ENCODE measurements around the gene RNF32.
A peak's percentile ranks its signal among the peaks of the same experiment; 100 is the strongest.

RNF32 gene

DNA sequence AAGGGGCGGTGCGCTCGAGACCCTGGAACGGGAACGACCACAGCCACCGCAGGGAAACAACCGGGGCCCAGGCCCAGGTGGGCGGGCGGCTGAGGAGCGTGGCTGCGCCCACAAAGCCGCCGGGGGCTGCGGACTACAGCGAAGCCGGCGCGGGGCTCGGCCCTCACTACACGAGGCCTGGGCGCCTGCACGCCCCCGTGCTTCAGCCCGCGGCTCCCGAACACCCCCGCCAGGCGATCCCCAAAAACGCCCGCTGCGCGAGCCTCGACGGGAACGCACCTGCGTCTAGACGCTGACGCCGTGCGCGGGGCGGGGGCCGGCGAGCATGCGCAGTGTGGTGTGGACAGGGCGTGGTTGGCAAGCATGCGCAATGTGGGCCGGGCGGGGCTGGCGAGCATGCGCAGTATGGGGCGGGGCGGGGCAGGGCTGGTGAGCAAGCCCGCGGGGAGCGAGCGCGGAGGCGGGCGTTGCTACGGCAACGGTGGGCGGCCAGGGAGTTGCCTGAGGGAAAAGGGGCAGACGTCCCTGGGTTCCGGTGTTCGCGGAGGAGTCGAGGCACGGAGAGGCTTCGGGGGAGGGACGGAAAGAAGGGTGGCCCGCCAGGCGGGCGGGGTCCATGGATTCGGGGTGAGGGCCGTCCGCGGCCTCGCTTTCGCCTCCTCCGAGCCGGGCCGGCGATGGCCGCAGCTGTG lies at the start of gene RNF32:
TSS of gene RNF32 (plus strand) at position 518 of the 692 bp plus-strand sequence. CDS start 3,104 bp downstream, outside the sequence.
- DNase-seq, result peak; percentile 93

DNA sequence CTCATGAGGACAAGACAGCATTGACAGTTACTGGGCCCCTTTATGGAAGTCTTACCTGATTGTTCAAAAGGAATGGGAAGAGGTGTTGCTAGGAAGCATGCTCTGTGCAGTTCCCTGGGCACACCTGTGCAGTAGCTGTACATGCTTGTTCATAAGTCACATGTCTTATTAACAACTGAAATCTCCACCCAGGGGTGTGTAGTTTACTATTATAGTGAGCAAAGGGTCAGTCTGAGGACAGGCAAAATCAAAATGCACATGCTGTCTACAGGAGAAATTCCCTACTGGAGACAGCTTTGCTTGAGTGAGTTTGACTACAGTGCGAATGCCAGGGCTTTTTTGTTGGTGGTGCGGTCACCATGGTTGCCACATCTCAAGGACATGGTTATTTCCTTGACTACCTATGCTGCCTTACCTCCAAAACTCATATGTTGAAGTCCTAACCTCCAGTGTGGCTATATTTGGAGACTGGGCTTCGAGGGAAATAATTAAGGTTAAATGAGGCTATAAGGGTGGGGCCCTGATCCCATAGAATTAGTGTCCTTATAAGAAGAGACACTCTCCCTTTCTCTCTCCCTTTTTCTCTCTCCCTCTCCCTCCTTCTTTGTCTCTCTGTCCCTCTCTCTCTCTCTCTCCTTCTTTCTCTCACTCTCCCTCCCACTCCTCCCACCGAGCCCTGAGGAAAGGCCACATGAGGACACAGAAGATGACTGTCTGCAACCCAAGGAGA lies 48.3 kb upstream of the RNF32 start:
- DNase-seq, result no peak

DNA sequence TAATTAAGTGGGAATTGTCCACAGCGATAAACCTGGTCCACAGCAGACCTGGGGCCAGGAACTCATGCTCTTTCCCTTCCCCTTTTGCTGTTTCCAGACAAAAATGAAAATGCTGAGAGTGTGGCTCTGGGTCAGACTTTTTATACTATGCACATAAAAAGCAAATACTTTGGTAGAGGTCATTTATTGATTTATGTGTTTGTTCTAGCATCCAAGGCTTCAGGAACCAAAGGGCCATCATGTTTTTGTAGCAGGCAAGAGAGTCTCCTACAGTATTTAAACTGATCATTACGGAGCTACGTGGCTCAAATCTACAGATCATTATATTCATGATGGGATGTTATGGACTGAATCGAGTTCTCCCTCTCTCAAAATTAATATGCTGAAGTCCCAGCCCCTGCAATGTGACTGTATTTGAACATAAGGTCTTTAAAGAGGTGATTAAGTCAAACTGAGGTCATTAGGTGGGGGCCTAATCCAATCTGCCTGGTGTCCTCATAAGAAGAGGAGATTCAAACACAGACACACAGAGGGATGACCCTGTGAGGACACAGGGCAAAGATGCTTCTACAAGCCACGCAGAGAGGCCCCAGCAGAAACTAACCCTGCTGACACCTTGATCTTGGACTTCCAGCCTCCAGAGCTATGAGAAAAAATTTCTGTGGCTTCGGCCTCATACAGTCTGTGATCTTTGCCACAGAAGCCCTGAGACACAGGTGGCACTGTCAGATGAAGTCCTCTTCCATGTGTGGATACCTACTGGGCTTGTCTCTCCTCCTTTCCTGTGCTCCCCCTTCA lies 46.1 kb upstream of the RNF32 start:
- DNase-seq, result no peak

DNA sequence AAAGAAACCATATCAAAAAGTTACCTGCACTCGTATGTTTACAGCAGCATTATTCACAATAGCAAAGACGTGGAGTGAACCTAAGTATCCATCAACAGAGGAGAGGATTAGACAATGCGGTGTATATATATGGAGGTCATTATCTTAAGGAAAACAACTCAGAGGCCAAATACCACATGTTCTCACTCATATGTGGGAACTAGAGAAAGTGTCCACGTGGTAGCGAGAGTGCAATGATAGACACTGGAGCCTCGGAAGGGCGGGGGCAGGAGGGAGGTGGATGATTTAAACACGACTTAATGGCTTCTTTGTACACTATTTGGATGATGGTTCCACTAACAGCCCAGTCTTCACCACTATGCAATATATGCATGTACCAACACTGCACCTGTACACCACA lies 40.1 kb upstream of the RNF32 start:
- no peak for DNase-seq

DNA sequence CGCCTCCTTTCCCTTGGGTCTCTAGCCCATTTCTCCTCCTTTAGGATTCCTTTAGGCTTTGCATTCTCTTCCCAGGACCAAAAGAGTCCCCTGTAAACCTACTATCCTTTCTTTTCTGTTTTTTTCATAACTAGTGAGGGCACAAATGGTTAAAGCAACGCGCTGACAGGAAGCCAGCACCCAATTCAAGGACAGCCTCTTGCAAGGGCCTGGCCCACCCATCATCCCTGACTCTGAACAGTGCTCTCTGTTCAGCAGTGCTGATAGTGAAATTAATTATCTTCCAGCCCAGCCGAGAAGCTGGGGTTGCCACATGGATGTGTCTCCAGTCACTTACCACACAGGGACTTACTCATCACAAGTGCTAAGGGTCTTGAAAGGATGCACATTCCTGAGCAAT lies 38.3 kb upstream of the RNF32 start:
- DNase-seq, result no peak

DNA sequence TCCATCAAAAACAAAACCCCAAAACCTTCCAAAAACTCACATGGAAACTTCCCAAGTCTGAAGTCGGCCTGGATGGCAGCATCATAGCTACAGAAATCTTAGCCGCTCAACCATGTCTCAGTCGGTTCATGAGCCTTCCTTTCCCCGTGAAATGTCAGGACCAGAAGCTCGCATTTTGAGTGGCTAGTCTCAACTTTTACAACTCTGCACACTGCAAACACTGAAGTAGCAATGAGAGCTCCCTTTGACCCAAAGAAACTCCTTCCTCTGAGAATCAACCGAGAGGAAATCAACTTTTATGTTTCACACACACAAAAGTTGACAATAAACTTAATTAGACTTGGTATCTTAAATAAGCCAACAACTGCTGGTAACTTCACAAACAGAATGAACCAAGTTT lies 37.6 kb upstream of the RNF32 start:
- no peak for DNase-seq

DNA sequence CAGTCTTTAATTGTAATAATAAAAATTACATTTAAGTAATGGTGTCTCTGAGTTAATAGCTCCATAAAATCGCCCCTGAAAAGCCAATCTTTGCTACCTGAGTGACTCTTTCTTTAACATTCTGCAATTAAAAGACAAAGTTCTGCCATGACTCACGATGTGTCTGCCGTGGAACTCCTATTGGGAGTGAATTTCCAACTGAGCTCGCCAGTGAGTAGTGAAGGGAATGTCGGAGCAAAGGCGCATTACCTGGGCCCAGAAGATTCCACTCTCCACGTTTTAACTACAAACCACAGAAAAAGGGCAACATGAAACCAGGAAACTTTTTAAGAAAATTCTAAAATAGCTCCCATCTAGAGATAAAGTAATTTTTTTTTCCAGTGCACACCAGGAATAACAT lies 36.9 kb upstream of the RNF32 start:
- DNase-seq, result no peak

DNA sequence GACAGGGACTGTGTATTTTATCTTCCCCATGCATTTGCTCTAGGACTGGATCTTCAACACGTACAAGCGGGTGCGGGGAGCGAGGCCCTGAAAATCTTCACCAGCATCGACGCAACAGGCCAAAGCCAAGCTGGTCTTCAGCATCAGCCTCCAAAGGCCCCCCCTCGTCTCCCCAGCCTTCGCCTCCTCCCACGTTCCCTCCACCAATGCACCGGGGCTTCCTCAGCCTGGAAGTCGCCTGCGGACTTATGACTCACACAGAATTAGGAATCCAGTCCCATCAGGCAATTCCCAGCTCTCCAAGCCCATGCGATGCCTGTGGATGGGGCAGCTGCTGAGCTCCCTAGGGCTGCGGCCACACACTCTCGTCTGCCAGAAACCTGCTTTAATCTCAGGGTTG lies 36.3 kb upstream of the RNF32 start:
- DNase-seq, result no peak

DNA sequence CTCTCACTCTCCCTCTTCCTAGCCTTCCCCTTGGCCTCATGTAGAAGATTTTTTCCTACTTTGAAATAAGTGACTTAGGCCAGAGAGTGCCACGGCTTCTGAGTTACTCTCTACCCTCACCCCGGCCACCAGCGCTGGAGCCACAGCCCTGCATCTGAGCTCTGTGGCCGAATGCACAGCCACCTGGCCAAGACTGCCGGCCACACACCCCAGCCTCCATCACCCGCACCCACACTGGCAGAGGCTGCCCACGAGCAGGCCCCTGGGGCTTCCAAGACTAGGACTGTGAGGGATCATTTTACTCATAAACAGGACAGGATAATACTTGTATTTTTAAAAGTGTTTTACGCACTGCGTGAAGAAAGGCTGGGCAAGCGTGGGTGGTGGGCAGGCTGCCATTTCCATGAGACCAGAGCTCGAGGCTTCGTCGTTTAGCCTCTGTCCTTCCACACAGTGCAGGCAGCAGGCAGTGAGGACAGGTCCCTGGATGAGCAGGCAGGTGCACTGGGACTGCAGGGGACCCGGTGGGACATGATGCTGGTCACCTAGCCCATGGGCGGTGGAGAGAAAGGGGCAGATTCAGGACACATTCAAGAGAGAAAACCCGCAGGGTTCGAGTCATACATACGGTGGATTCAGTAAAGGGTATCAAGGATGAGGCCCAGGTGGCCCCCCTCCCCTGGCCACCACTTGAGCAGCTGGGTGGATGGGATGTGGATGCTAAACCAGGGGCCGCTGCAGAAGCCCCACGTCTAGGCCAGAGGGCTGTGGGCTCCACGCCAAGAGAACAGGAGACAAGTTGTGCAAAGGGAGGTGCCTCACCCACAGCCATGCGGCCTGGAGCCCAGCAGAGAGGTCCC lies 35.5 kb upstream of the RNF32 start:
- DNase-seq, result no peak

DNA sequence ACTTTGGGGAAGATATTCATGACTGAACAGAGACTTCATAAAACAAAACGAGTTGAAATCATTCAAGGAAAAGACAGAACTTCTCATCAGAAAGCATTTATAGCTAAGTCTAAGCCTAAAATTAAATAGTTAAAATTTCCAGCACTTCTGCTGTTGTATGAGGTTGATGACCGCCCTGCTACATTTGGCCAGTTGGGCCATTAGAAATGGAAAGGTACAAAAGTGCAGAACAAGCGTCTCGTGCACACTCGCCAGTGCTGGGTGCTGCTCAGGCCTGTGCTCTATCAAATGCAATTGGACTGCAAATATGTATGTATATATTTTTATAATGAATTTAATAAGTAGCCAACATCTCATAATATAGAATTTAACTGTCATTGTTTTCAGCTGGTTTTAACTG lies 34.4 kb upstream of the RNF32 start:
- DNase-seq, result no peak

DNA sequence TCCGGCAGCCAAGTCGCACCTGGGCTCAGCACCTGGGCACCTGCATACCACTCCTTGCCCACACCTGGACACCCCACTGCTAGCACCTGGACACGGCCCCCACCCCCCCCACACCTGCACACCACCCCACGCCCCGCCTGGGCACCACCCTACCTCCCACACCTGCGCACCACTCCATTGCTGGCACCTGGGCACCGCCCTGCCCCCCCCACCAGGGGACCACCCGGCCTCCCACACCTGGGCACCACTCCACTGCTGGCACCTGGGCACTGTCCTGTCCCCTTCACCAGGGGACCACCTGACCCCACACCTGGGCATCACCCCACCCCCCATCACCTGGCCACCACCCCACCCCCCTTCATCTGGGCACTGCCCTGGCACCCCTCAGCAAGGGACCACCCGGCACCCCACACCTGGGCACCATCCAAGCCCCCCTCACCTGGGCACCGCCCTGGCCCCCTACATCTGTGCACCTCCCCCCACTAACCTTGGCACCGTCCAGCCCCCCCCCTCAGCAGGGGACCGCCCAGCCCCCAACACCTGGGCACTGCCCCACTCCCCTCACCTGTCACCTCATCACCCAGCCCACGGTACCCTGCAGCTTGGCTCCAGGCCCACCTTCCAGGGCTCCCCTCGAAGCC lies 33.8 kb upstream of the RNF32 start:
- DNase-seq, result no peak

DNA sequence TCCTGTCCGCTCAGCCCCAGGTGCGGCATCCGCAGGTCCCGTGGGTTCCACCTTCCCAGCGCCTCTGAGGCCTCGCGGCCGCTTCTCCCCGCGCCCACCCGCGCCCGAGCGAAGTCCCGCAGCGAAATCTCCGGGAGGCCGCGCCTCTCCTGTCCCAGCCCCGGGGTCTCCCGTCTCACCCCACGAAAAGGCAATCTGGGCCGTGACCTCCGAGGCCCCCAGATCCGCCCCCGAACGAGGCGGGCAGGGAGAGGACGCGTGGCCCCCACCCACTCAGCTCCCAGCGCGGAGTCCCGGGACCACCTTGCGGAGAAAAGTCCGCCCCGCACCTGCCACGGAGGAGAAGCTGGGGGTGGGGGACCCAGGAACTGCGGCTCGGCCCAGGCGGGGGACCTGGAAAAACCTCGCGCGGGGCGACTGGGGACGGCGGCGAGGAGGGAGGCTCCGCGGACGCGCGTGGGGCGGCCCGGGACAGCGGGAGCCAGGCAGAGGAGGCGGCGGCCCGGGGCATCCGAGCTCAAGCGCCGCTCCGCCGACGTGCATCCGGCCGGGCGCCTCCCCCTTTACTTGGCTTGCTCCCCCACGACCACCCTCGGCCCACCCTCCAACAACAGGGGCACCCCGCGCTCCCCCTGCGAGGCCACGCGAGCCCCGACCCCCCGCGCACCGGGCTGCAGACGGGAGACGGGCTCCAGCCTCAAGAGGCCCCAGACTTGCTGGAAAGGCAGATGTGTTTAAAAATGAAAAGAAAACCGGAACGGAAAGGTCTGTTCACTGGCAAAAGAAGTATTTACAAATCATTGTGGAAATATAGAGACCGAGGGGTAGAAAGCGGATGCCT lies 33.0 kb upstream of the RNF32 start:
- DNase-seq, result peak; percentile 8

DNA sequence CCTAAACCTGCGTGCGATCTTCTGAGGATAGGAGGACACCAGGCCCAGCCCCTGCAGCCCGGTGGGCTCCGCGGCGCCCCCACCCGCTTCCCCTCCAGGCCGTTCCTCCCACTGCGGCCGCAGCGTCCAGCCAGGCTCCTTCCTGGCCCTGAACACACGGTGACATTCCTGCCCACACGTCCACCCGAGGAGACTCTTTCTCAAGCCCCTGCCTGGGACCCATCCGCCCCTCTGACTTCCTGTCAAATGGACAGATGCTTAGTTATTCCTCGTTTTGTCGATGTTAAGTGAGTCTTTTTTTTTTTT lies 32.4 kb upstream of the RNF32 start:
- DNase-seq, result no peak

DNA sequence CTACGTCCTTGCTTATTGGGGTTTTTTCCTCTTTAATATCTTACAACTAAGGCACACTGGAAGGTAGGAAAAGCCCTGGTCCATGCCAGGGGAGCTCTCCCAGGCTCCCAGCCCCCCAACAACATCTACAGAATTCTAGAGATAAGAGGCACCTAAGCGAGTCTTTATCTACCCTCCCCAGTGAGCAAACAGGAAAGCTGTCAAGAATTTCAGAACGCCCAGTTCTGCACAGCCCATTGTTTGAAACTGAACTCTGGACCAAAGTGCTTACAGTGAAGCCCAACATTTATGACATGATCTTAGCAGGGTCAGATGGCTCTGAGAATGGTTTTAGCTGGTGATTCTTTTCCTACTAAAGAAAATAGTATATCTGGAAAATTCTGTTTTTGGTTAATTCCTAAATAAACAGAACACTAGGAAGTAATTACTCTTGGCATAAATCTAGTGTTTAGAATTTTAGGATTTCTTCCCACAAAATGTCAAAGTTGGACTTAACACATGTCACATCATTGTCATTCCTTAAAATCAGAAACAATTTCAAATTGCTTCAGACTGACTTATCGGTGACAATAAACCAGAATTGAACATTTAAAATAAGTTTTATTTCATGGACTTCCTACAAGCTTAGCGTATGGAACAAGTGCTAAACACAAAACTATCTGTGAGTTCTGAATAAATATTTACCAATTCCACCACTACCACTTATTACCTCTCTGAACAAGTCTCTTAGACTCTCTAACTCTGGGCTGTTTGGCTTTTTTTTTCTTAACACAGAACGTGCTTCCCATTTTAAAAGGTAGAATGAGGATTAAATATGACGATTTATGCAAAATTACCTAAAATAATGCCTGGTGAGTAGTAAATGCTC lies 31.3 kb upstream of the RNF32 start:
- DNase-seq, result peak; percentile 37

DNA sequence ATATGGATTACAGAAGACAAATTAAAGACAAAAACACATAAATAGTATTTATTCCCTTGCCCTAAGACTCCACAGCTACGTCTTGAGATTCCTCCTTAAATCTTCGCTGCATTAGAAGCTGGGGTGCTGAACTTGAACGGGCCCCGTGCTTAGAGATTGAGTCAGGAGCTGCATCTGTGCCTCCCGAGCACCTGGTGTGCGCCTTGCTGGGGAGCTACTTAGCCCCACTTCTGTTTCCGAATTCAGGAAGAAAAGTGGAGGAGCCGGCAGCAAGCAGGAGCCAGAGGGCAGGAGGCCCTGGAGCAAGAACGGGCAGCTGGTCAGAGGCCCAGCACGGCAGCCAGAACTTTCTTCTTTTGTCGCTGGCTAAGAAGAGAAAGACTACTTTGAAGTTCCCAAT lies 30.4 kb upstream of the RNF32 start:
- no peak for DNase-seq

DNA sequence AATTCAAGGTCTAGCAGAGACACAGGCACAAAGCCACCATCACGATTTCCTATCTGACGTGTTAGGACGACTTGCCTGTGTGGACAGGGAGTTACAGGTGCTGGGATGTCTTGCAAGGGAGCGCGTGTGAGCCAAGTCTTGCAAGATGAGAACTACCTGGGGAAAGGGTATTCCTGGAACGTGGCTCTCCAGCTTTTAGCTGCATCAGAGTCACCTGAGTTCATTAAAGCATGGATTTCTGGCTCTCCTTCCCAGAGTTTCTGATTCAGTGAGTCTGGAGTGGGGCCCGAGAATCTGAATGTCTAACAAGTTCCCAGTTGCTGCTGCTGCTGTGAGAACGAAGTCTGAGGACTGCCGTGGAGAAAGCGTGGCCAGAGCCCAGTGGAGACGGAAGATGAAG lies 30.0 kb upstream of the RNF32 start:
- no peak for DNase-seq

DNA sequence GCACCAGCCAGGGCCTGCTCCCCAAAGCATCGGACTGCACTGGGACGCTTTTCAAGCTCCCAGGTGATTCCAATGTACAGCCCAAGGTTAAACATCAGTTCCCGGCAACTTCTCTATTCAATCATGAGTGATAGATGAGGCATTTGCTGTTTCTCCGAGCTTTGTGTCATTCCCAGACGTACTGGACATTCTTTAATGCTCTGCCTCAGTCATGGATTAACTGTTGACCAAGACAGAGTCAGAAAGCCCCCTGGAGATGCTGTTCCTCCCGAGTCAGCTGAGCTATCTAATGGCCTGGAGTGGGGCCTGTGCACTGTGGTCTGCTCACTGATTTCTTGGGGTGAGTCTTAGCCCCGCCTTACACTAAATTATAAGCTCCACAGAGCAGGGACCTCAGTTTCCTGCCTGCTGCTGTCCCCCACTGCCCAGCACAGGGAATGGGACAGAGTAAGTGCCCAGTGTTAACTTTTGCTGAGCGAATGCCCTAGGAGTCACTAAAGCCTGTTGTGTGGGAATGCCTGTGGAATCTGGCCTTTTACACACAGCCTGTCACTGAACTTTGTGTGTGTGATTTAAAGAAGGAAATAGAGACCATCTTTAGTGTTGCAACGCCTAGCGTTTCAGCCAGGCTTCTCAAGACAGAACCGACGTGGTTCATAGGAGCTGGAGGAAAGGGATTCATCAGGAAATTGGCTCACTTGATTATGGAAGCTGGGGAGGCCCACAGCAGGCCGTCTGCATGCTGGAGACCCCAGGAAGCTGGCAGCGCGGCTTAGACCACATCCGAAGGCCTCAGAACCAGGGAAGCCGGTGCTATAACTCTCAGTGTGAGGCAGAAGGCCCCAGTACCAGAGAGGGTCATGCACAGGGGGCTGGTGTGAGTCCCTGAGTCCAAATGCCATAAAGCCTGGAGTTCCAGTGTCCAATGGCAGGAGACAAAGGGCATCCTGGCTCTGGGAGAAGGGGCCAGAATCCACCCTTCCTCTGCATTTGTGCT lies 29.3 kb upstream of the RNF32 start:
- no peak for DNase-seq

DNA sequence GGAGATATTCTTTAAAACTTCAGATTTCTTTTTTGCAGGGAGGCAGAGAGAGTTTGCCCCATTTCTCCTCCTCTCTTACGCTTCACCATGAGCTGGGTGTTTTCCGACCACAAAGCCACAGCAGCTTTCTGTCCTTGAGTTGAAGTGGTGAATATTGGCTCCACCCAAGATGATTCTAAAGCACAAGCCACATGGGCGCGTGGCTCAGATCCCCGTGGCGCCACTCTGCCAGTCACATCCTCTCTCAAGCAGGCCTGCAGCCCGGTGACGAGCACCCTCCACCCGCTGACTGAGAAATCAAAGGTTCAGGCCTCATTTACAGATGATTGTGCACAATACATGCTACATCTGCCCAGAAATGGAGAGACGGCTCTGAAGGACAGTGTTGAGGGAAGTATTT lies 27.6 kb upstream of the RNF32 start:
- DNase-seq, result peak; percentile 51
